HepG2 (cell line): ENCODE measurements around the gene C20orf204. TPM values are rescaled to one million over a fixed set of nuclear protein-coding genes. Genes with fewer than 3 reads are reported as not detected.

Experiments
- CEBPB ChIP-seq: IDR thresholded peaks from 2 replicates; pipeline ENCODE4 v1.6.1; 2011; ENCODE audit warnings: low read depth, low read length, improper control_type of control experiment, borderline replicate concordance
- DNMT3B ChIP-seq: conservative IDR thresholded peaks from 2 replicates; pipeline ENCODE4 v1.6.1; 2016; ENCODE audit warnings: missing biosample characterization, control low read depth
- HNF4G ChIP-seq, 2 experiments: sonication (generic) in 1 of 2; formaldehyde crosslinking in 1 of 2; IDR thresholded peaks; 2 replicates each; pipeline versions ENCODE4 v1.4.0 to v1.6.1; 2011 to 2020; ENCODE audit warnings: borderline replicate concordance in 2 of 2, low read depth in 2 of 2, mild to moderate bottlenecking in 2 of 2, low read length in 1 of 2, missing genetic modification reagents in 1 of 2, moderate library complexity in 1 of 2
- HOXD1 ChIP-seq: sonication (generic); formaldehyde crosslinking; IDR thresholded peaks from 2 replicates; pipeline ENCODE4 v1.5.0; 2020; ENCODE audit warnings: missing genetic modification reagents
- MAFK ChIP-seq, 2 experiments: IDR thresholded peaks in 1 of 2; conservative IDR thresholded peaks in 1 of 2; 2 replicates each; pipeline ENCODE4 v1.6.1; 2011; ENCODE audit warnings: improper control_type of control experiment in 2 of 2, low read length in 2 of 2
- RBAK ChIP-seq: sonication (generic); formaldehyde crosslinking; IDR thresholded peaks from 2 replicates; pipeline ENCODE4 v1.5.1; 2020; ENCODE audit warnings: mild to moderate bottlenecking, missing genetic modification reagents
- SNAPC2 ChIP-seq: sonication (generic); formaldehyde crosslinking; IDR thresholded peaks from 2 replicates; pipeline ENCODE4 v1.8.1; 2022; ENCODE audit warnings: mild to moderate bottlenecking, missing genetic modification reagents
- SRSF1 ChIP-seq: fragments of 200-400 bp; formaldehyde crosslinking; optimal IDR thresholded peaks from 2 replicates; pipeline ENCODE3; 2017; ENCODE audit warnings: mild to moderate bottlenecking, low read depth, low read length, moderate library complexity
- TCF12 ChIP-seq, 2 experiments: fragments of 450-650 bp in 1 of 2; sonication (generic) in 1 of 2; formaldehyde crosslinking in 1 of 2; IDR thresholded peaks; 2 replicates each; pipeline versions ENCODE4 v1.6.1 to v1.8.0; 2017 to 2022; ENCODE audit warnings: antibody characterized with exemption in 1 of 2, mild to moderate bottlenecking in 1 of 2, missing genetic modification reagents in 1 of 2, moderate library complexity in 1 of 2
- ZFYVE20 ChIP-seq: sonication (generic); formaldehyde crosslinking; IDR thresholded peaks from 2 replicates; pipeline ENCODE4 v1.8.0; 2023; ENCODE audit warnings: low read depth, mild to moderate bottlenecking, moderate library complexity, missing genetic modification reagents, borderline replicate concordance
- ZNF143 ChIP-seq: sonication (generic); formaldehyde crosslinking; IDR thresholded peaks from 2 replicates; pipeline ENCODE4 v1.4.0; 2020; ENCODE audit warnings: missing genetic modification reagents
- ZNF224 ChIP-seq: sonication (generic); formaldehyde crosslinking; IDR thresholded peaks from 2 replicates; pipeline ENCODE4 v1.5.0; 2020; ENCODE audit warnings: mild to moderate bottlenecking, missing genetic modification reagents
- polyA plus RNA-seq, 8 experiments: library from polyadenylated mRNA; depleted of rRNA in 3 of 8; stranded (reverse) in 7 of 8; unstranded in 1 of 8; fragments of >200 nt; fragmentation: Illumina TruSeq in 4 of 8; extraction: Trizol in 4 of 8; gene quantifications; 2 replicates each; pipeline versions ENCODE4 v1.2.1 to v1.2.3, GENCODE V29; 2011 to 2016; ENCODE audit warnings: low read depth in 4 of 8, missing spikeins in 1 of 8, mixed read lengths in 1 of 8; ENCODE audit not compliant: insufficient read depth in 1 of 8
- total RNA-seq, 5 experiments: library from RNA; depleted of rRNA; stranded (reverse); fragments of >200 nt; fragmentation: Illumina TruSeq; extraction: Trizol; gene quantifications; 2 replicates each; pipeline ENCODE4 v1.2.3, GENCODE V29; 2016; ENCODE audit warnings: low read depth in 1 of 5
- TF ChIP-seq, protein P1 (sequence below): sonication (generic); formaldehyde crosslinking; IDR thresholded peaks from 2 replicates; pipeline ENCODE4 v1.4.0; 2020; ENCODE audit warnings: missing genetic modification reagents, borderline replicate concordance
- TF ChIP-seq, protein P2 (sequence below): sonication (generic); formaldehyde crosslinking; IDR thresholded peaks from 2 replicates; pipeline ENCODE4 v1.4.0; 2020; ENCODE audit warnings: mild to moderate bottlenecking, missing genetic modification reagents
- TF ChIP-seq, protein P3 (sequence below): sonication (generic); formaldehyde crosslinking; IDR thresholded peaks from 2 replicates; pipeline ENCODE4 v1.4.0; 2020; ENCODE audit warnings: missing genetic modification reagents, borderline replicate concordance
- TF ChIP-seq, protein P4 (sequence below): sonication (generic); formaldehyde crosslinking; IDR thresholded peaks from 2 replicates; pipeline ENCODE4 v1.8.1; 2022; ENCODE audit warnings: low read depth, mild to moderate bottlenecking, missing genetic modification reagents
- TF ChIP-seq, protein P5 (sequence below): IDR thresholded peaks from 2 replicates; pipeline ENCODE4 v1.6.1; 2016; ENCODE audit warnings: low read depth, borderline replicate concordance

The C20orf204 gene
- total and polyA plus RNA-seq, 2 of the 13 experiments (the other 11 are each of a cell fraction or from before 2014, with no cell fraction given): 22.1 to 80.0 TPM

DNA sequence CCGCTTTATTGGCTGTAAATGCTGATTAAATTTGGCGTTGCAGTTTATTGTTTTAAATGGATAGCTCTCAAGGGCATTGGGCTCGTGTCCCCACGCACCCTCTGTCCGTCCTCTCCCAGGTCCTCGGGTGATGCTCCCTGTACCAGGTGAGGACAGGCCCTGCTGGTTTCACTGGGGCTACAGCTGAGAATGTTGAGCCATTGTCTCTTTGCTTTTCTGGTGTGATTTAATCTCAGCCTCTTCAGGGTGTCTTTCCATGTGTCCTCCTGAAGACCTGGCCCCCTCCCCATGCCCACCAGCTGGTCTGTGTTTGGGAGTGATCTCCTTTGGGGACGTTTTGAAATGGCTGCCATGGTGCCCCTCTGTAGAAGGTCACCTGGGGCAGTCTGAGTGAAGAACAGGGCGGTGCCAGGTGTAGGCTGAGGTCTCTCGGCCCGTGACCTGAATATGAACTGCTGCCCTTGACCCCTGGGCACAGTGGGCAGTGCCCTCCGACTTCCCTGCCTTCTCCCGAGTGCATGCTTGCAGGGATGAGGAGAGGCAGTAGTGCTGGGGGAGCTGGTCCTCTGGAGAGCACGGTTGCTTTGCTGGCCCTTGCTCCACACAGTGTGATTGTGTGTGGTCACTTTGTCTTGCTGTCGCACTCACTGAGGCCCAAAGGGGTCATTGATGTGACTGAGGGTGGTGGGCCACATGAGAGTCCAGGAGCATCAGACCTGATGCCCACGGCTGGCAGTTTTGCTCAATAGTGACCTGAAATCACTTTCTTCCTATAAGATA lies 12.4 kb upstream of the C20orf204 start (continued):
- TF ChIP-seq, protein P1, sequence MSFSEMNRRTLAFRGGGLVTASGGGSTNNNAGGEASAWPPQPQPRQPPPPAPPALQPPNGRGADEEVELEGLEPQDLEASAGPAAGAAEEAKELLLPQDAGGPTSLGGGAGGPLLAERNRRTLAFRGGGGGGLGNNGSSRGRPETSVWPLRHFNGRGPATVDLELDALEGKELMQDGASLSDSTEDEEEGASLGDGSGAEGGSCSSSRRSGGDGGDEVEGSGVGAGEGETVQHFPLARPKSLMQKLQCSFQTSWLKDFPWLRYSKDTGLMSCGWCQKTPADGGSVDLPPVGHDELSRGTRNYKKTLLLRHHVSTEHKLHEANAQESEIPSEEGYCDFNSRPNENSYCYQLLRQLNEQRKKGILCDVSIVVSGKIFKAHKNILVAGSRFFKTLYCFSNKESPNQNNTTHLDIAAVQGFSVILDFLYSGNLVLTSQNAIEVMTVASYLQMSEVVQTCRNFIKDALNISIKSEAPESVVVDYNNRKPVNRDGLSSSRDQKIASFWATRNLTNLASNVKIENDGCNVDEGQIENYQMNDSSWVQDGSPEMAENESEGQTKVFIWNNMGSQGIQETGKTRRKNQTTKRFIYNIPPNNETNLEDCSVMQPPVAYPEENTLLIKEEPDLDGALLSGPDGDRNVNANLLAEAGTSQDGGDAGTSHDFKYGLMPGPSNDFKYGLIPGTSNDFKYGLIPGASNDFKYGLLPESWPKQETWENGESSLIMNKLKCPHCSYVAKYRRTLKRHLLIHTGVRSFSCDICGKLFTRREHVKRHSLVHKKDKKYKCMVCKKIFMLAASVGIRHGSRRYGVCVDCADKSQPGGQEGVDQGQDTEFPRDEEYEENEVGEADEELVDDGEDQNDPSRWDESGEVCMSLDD (CRISPR knock-in tag): no peak
- TF ChIP-seq SRSF1 (peak; percentile 77), SNAPC2 (CRISPR knock-in tag) (no peak), MAFK (conservative IDR thresholded peaks at IDR 0.05 in 1 of 2, IDR thresholded peaks at IDR 0.05 in 1 of 2; ENCODE audit: low read length in 2 of 2) (no peak), ZFYVE20 (CRISPR knock-in tag) (no peak), RBAK (peak; percentile 35; the same call in 1 of the 2 replicates), ZNF143 (CRISPR knock-in tag) (no peak), ZNF224 (CRISPR knock-in tag) (peak; percentile 63; the same call in 1 of the 2 replicates), TCF12 (IDR thresholded peaks at IDR 0.05) (no peak), TCF12 (CRISPR knock-in tag; IDR thresholded peaks at IDR 0.05) (peak; percentile 67; the same call in 1 of the 2 replicates), CEBPB (no peak), DNMT3B (CRISPR knock-in tag) (no peak), HNF4G (IDR thresholded peaks at IDR 0.05; ENCODE audit: borderline replicate concordance, low read depth, low read length) (no peak), HNF4G (CRISPR knock-in tag; IDR thresholded peaks at IDR 0.05; ENCODE audit: borderline replicate concordance, low read depth) (no peak), HOXD1 (CRISPR knock-in tag) (no peak)
- TF ChIP-seq, protein P2, sequence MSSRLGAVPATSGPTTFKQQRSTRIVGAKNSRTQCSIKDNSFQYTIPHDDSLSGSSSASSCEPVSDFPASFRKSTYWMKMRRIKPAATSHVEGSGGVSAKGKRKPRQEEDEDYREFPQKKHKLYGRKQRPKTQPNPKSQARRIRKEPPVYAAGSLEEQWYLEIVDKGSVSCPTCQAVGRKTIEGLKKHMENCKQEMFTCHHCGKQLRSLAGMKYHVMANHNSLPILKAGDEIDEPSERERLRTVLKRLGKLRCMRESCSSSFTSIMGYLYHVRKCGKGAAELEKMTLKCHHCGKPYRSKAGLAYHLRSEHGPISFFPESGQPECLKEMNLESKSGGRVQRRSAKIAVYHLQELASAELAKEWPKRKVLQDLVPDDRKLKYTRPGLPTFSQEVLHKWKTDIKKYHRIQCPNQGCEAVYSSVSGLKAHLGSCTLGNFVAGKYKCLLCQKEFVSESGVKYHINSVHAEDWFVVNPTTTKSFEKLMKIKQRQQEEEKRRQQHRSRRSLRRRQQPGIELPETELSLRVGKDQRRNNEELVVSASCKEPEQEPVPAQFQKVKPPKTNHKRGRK (CRISPR knock-in tag): no peak
- TF ChIP-seq, protein P3, sequence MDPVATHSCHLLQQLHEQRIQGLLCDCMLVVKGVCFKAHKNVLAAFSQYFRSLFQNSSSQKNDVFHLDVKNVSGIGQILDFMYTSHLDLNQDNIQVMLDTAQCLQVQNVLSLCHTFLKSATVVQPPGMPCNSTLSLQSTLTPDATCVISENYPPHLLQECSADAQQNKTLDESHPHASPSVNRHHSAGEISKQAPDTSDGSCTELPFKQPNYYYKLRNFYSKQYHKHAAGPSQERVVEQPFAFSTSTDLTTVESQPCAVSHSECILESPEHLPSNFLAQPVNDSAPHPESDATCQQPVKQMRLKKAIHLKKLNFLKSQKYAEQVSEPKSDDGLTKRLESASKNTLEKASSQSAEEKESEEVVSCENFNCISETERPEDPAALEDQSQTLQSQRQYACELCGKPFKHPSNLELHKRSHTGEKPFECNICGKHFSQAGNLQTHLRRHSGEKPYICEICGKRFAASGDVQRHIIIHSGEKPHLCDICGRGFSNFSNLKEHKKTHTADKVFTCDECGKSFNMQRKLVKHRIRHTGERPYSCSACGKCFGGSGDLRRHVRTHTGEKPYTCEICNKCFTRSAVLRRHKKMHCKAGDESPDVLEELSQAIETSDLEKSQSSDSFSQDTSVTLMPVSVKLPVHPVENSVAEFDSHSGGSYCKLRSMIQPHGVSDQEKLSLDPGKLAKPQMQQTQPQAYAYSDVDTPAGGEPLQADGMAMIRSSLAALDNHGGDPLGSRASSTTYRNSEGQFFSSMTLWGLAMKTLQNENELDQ (CRISPR knock-in tag): 0 out of 2 replicates have a peak, but pooled peaks have one; percentile 6
- TF ChIP-seq, protein P4, sequence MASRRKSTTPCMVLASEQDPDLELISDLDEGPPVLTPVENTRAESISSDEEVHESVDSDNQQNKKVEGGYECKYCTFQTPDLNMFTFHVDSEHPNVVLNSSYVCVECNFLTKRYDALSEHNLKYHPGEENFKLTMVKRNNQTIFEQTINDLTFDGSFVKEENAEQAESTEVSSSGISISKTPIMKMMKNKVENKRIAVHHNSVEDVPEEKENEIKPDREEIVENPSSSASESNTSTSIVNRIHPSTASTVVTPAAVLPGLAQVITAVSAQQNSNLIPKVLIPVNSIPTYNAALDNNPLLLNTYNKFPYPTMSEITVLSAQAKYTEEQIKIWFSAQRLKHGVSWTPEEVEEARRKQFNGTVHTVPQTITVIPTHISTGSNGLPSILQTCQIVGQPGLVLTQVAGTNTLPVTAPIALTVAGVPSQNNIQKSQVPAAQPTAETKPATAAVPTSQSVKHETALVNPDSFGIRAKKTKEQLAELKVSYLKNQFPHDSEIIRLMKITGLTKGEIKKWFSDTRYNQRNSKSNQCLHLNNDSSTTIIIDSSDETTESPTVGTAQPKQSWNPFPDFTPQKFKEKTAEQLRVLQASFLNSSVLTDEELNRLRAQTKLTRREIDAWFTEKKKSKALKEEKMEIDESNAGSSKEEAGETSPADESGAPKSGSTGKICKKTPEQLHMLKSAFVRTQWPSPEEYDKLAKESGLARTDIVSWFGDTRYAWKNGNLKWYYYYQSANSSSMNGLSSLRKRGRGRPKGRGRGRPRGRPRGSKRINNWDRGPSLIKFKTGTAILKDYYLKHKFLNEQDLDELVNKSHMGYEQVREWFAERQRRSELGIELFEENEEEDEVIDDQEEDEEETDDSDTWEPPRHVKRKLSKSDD (CRISPR knock-in tag): no peak; the same call in 1 of the 2 replicates
- TF ChIP-seq, protein P5, sequence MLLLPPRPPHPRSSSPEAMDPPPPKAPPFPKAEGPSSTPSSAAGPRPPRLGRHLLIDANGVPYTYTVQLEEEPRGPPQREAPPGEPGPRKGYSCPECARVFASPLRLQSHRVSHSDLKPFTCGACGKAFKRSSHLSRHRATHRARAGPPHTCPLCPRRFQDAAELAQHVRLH (CRISPR knock-in tag): no peak
